ENCODE results near the gene MVK.

The MVK gene

GRCh38 chr12:109635717-109636116, 62.1 kb downstream of the MVK start:
- H4K20me1 ChIP-seq (ENCODE audit: low read depth, low read length) = no peaks in the 10 kb centered on the region
- H3K4me2 ChIP-seq (ENCODE audit: low read depth, low read length, poor library complexity, severe bottlenecking) = no peak overlapping the region
- H3K79me2 ChIP-seq (ENCODE audit: insufficient read depth, low read length) = no peaks in the 10 kb centered on the region

GRCh38 chr12:109637348-109637747, 63.8 kb downstream of the MVK start:
- Histone ChIP-seq H4K20me1 (ENCODE audit: low read depth, low read length) (no peaks in the 10 kb centered on the region), H2AFZ (ENCODE audit: low read depth, low read length, severe bottlenecking) (no peak overlapping the region), H3F3A (ENCODE audit: insufficient read depth) (no peaks in the 10 kb centered on the region), H3K4me2 (ENCODE audit: low read depth, low read length, poor library complexity, severe bottlenecking) (no peak overlapping the region), H3K27me3 (ENCODE audit: low read length) (no peaks in the 10 kb centered on the region), H3K9me2 (replicated peaks; ENCODE audit: insufficient read depth, low read length) (no peaks in the 10 kb centered on the region), H3K27ac (ENCODE audit: low read depth, low read length) (no peak overlapping the region), H3K36me3 (ENCODE audit: low read length) (no peaks in the 10 kb centered on the region), H3K79me2 (ENCODE audit: insufficient read depth, low read length) (no peaks in the 10 kb centered on the region), H3K9me3 (ENCODE audit: insufficient read depth, low read length) (peaks cover 4% of the 10 kb centered on the region; the same call in 1 of the 2 replicates), H3K9ac (ENCODE audit: low read length) (no peak overlapping the region), H3K4me3 (ENCODE audit: insufficient read depth, low read length, poor library complexity, severe bottlenecking) (no peak overlapping the region)
- TF ChIP-seq, protein P1, sequence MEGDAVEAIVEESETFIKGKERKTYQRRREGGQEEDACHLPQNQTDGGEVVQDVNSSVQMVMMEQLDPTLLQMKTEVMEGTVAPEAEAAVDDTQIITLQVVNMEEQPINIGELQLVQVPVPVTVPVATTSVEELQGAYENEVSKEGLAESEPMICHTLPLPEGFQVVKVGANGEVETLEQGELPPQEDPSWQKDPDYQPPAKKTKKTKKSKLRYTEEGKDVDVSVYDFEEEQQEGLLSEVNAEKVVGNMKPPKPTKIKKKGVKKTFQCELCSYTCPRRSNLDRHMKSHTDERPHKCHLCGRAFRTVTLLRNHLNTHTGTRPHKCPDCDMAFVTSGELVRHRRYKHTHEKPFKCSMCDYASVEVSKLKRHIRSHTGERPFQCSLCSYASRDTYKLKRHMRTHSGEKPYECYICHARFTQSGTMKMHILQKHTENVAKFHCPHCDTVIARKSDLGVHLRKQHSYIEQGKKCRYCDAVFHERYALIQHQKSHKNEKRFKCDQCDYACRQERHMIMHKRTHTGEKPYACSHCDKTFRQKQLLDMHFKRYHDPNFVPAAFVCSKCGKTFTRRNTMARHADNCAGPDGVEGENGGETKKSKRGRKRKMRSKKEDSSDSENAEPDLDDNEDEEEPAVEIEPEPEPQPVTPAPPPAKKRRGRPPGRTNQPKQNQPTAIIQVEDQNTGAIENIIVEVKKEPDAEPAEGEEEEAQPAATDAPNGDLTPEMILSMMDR (IDR thresholded peaks at IDR 0.05; ENCODE audit: insufficient read depth, low read length, poor library complexity, severe bottlenecking) = no peak
- TF ChIP-seq EZH2phosphoT487 (conservative IDR thresholded peaks at IDR 0.05; ENCODE audit: low read length) = no peak

More at GRCh38 chr12:109635717-109636116, 62.1 kb downstream of the MVK start:
- TF ChIP-seq, protein P1 (IDR thresholded peaks at IDR 0.05; ENCODE audit: insufficient read depth, low read length, poor library complexity, severe bottlenecking) = no peak
- TF ChIP-seq EZH2phosphoT487 (conservative IDR thresholded peaks at IDR 0.05; ENCODE audit: low read length) = no peak
- Histone ChIP-seq H3K9me2 (replicated peaks; ENCODE audit: insufficient read depth, low read length) (no peaks in the 10 kb centered on the region), H3K27ac (ENCODE audit: low read depth, low read length) (no peak overlapping the region), H3K4me3 (ENCODE audit: insufficient read depth, low read length, poor library complexity, severe bottlenecking) (no peak overlapping the region), H3K27me3 (ENCODE audit: low read length) (no peaks in the 10 kb centered on the region), H2AFZ (ENCODE audit: low read depth, low read length, severe bottlenecking) (no peak overlapping the region), H3K9ac (ENCODE audit: low read length) (no peak overlapping the region), H3K36me3 (ENCODE audit: low read length) (no peaks in the 10 kb centered on the region), H3K9me3 (ENCODE audit: insufficient read depth, low read length) (peaks cover 4% of the 10 kb centered on the region; the same call in 1 of the 2 replicates), H3F3A (ENCODE audit: insufficient read depth) (no peaks in the 10 kb centered on the region)

GRCh38 chr12:109637996-109638395, 64.4 kb downstream of the MVK start:
- no peaks in the 10 kb centered on the region for H3K9me2 ChIP-seq (replicated peaks; ENCODE audit: insufficient read depth, low read length)
- H3K4me2 ChIP-seq (ENCODE audit: low read depth, low read length, poor library complexity, severe bottlenecking) = no peak overlapping the region
- H3K36me3 ChIP-seq (ENCODE audit: low read length) = no peaks in the 10 kb centered on the region
- TF ChIP-seq, protein P1 (IDR thresholded peaks at IDR 0.05; ENCODE audit: insufficient read depth, low read length, poor library complexity, severe bottlenecking) = no peak
- TF ChIP-seq EZH2phosphoT487 (conservative IDR thresholded peaks at IDR 0.05; ENCODE audit: low read length) = no peak
- no peak overlapping the region for H2AFZ ChIP-seq (ENCODE audit: low read depth, low read length, severe bottlenecking)
- H3F3A ChIP-seq (ENCODE audit: insufficient read depth) = no peaks in the 10 kb centered on the region
- H3K27me3 ChIP-seq (ENCODE audit: low read length) = no peaks in the 10 kb centered on the region
- H3K9me3 ChIP-seq (ENCODE audit: insufficient read depth, low read length) = peaks cover 4% of the 10 kb centered on the region; the same call in 1 of the 2 replicates
- no peak overlapping the region for H3K4me3 ChIP-seq (ENCODE audit: insufficient read depth, low read length, poor library complexity, severe bottlenecking)
- no peak overlapping the region for H3K27ac ChIP-seq (ENCODE audit: low read depth, low read length)
- H4K20me1 ChIP-seq (ENCODE audit: low read depth, low read length) = no peaks in the 10 kb centered on the region
- H3K79me2 ChIP-seq (ENCODE audit: insufficient read depth, low read length) = no peaks in the 10 kb centered on the region
- H3K9ac ChIP-seq (ENCODE audit: low read length) = no peak overlapping the region
